Measurements from ENCODE around the gene SUV39H1. TPM values are rescaled to one million over a fixed set of nuclear protein-coding genes. Genes with fewer than 3 reads are reported as not detected.
A peak's percentile ranks its signal among the peaks of the same experiment; 100 is the strongest.
"Not testable (repeated sequence)": the region's sequence is repeated elsewhere in the genome, so short reads cannot be mapped to it uniquely, and the experiment has no call there.

The SUV39H1 gene
- total RNA-seq, 3 donors from 2014 or later (not counting 1 experiment from before 2014, with no cell fraction given): 9.2 to 11.6 (median 11.0) TPM

- Mint-ChIP-seq H3K4me3 (peak overlapping the region; percentile 87), H3K9me3 (no peaks in the 10 kb centered on the region), H3K27me3 (ENCODE audit: low read depth in 2 of 2) (no peaks in the 10 kb centered on the region), H3K27ac (peak overlapping the region; percentile 87 to 92), H3K4me1 (peaks cover 4 to 15% of the 10 kb centered on the region in 2 donors), H3K36me3 (no peaks in the 10 kb centered on the region)
- intact Hi-C loops (cut with micrococcal nuclease): loop anchor here (2.0 kb wide), 2 partner anchors 20 to 126 kb away; partner anchors contain the start of genes HDAC6 and SUV39H1
- Histone ChIP-seq H3K9me3 (ENCODE audit: control insufficient read depth, insufficient read depth, low read length) (no peaks in the 10 kb centered on the region), H3K27ac (ENCODE audit: low read length) (peak overlapping the region; percentile 77), H3K36me3 (ENCODE audit: control insufficient read depth, insufficient read depth, low read length) (no peaks in the 10 kb centered on the region), H3K4me1 (ENCODE audit: control insufficient read depth, insufficient read depth, low read length) (peaks cover 20% of the 10 kb centered on the region), H3K4me3 (ENCODE audit: low read length) (peak overlapping the region; percentile 80), H3K27me3 (ENCODE audit: control insufficient read depth, insufficient read depth, low read length) (no peaks in the 10 kb centered on the region)
- TF ChIP-seq CTCF (IDR thresholded peaks at IDR 0.05): no peak
- ATAC-seq (peak in 2 of 3 donors; percentile 3 to 7), DNase-seq (peak in 1 of 2 donors; percentile 29)
- 0% methylated on average over 9 of the region's 9 CpGs for WGBS (ENCODE audit: insufficient coverage)
Measured at GRCh38 chrX:48676893-48677270, 19.7 kb upstream of the SUV39H1 start.

- H3K4me3 ChIP-seq (ENCODE audit: low read length): no peak overlapping the region
- no peaks in the 10 kb centered on the region for H3K27me3 ChIP-seq (ENCODE audit: control insufficient read depth, insufficient read depth, low read length)
- no peaks in the 10 kb centered on the region for H3K36me3 Mint-ChIP-seq
- H3K27me3 Mint-ChIP-seq (ENCODE audit: low read depth in 2 of 2): no peaks in the 10 kb centered on the region
- H3K27ac ChIP-seq (ENCODE audit: low read length): no peak overlapping the region
- ATAC-seq (no peak), DNase-seq (no peak)
- no peaks in the 10 kb centered on the region for H3K9me3 ChIP-seq (ENCODE audit: control insufficient read depth, insufficient read depth, low read length)
- WGBS (ENCODE audit: insufficient coverage): 76% methylated on average over 8 of the region's 10 CpGs
- peak overlapping the region; percentile 87 for H3K4me3 Mint-ChIP-seq
- H3K4me1 Mint-ChIP-seq: peaks cover 4 to 15% of the 10 kb centered on the region in 2 donors
- no peaks in the 10 kb centered on the region for H3K9me3 Mint-ChIP-seq
- TF ChIP-seq CTCF (IDR thresholded peaks at IDR 0.05): no peak
- intact Hi-C loops (cut with micrococcal nuclease): loop anchor here (2.0 kb wide), 2 partner anchors 19 to 125 kb away; partner anchors contain the start of genes HDAC6 and SUV39H1
- H3K36me3 ChIP-seq (ENCODE audit: control insufficient read depth, insufficient read depth, low read length): no peaks in the 10 kb centered on the region
- peak overlapping the region; percentile 87 to 92 for H3K27ac Mint-ChIP-seq
- peaks cover 25% of the 10 kb centered on the region for H3K4me1 ChIP-seq (ENCODE audit: control insufficient read depth, insufficient read depth, low read length)
Measured at GRCh38 chrX:48677516-48677915, 19.0 kb upstream of the SUV39H1 start.

- 8% methylated on average over 1 of the region's 2 CpGs for WGBS (ENCODE audit: insufficient coverage)
- H3K9me3 Mint-ChIP-seq; H3K27me3 ChIP-seq (ENCODE audit: control insufficient read depth, insufficient read depth, low read length); H3K27ac ChIP-seq (ENCODE audit: low read length); H3K36me3 ChIP-seq (ENCODE audit: control insufficient read depth, insufficient read depth, low read length); H3K27me3 Mint-ChIP-seq (ENCODE audit: low read depth in 2 of 2); H3K4me3 Mint-ChIP-seq; DNase-seq; H3K9me3 ChIP-seq (ENCODE audit: control insufficient read depth, insufficient read depth, low read length); intact Hi-C loops (cut with micrococcal nuclease); ATAC-seq; H3K4me3 ChIP-seq (ENCODE audit: low read length); H3K36me3 Mint-ChIP-seq: not testable (repeated sequence)
- H3K4me1 ChIP-seq (ENCODE audit: control insufficient read depth, insufficient read depth, low read length): peaks cover 45% of the 10 kb centered on the region
- Mint-ChIP-seq H3K27ac (peak overlapping the region in 1 of 2 donors; percentile 43), H3K4me1 (peaks cover 24 to 38% of the 10 kb centered on the region in 2 donors)
Measured at GRCh38 chrX:48680467-48680866, 16.1 kb upstream of the SUV39H1 start.

- H3K27ac ChIP-seq (ENCODE audit: low read length); H3K9me3 ChIP-seq (ENCODE audit: control insufficient read depth, insufficient read depth, low read length); H3K27me3 ChIP-seq (ENCODE audit: control insufficient read depth, insufficient read depth, low read length); H3K36me3 ChIP-seq (ENCODE audit: control insufficient read depth, insufficient read depth, low read length); H3K4me3 Mint-ChIP-seq; ATAC-seq; H3K4me3 ChIP-seq (ENCODE audit: low read length); H3K9me3 Mint-ChIP-seq; DNase-seq; H3K36me3 Mint-ChIP-seq; intact Hi-C loops (cut with micrococcal nuclease); H3K27me3 Mint-ChIP-seq (ENCODE audit: low read depth in 2 of 2): not testable (repeated sequence)
- H3K4me1 ChIP-seq (ENCODE audit: control insufficient read depth, insufficient read depth, low read length): peaks cover 45% of the 10 kb centered on the region
- 100% methylated on average over 4 of the region's 6 CpGs for WGBS (ENCODE audit: insufficient coverage)
- H3K4me1 Mint-ChIP-seq: peaks cover 23 to 43% of the 10 kb centered on the region in 2 donors
- H3K27ac Mint-ChIP-seq: peak overlapping the region in 1 of 2 donors; percentile 43
Measured at GRCh38 chrX:48680925-48681324, 15.6 kb upstream of the SUV39H1 start.
